Glutamatergic neuron (in vitro differentiated cells): ENCODE measurements around the gene MYO1A. TPM values are rescaled to one million over a fixed set of nuclear protein-coding genes. Genes with fewer than 3 reads are reported as not detected.

ENCODE experiments used
- DNase-seq: peaks from one replicate; pipeline ENCODE4 v3.0.0; 2022
- H3K27ac Mint-ChIP-seq: one replicate; pipeline ENCODE4 v1.8.0; 2020; ENCODE audit warnings: mild to moderate bottlenecking, mixed read lengths, inconsistent platforms; ENCODE audit not compliant: unreplicated experiment
- H3K27me3 Mint-ChIP-seq: one replicate; pipeline ENCODE4 v1.8.0; 2020; ENCODE audit warnings: mild to moderate bottlenecking, moderate library complexity, mixed read lengths, inconsistent platforms; ENCODE audit not compliant: unreplicated experiment
- H3K36me3 Mint-ChIP-seq: one replicate; pipeline ENCODE4 v1.8.0; 2020; ENCODE audit warnings: mild to moderate bottlenecking, mixed read lengths, inconsistent platforms; ENCODE audit not compliant: unreplicated experiment
- H3K4me1 Mint-ChIP-seq: one replicate; pipeline ENCODE4 v1.8.0; 2020; ENCODE audit warnings: mild to moderate bottlenecking, low read depth, mixed read lengths, inconsistent platforms; ENCODE audit not compliant: unreplicated experiment
- H3K4me3 Mint-ChIP-seq: one replicate; pipeline ENCODE4 v1.8.0; 2020; ENCODE audit warnings: mild to moderate bottlenecking, mixed read lengths, inconsistent platforms; ENCODE audit not compliant: unreplicated experiment
- H3K9me3 Mint-ChIP-seq: one replicate; pipeline ENCODE4 v1.8.0; 2020; ENCODE audit warnings: mild to moderate bottlenecking, moderate library complexity, mixed read lengths, inconsistent platforms; ENCODE audit not compliant: unreplicated experiment
- total RNA-seq: library from RNA; stranded (reverse); fragmentation: NEBNext Ultra II Directional; extraction: Animal tissue kit (Norgen Biotek cat#: 25700); gene quantifications from one replicate; pipeline ENCODE4 v1.2.1, GENCODE V29; 2021; ENCODE audit not compliant: unreplicated experiment
- TF ChIP-seq, protein P1 (sequence below): fragments of 200-600 bp; sonication (generic); IDR thresholded peaks from one replicate; pipeline ENCODE4 v1.5.0; 2021; ENCODE audit not compliant: partially characterized antibody, unreplicated experiment

MYO1A gene
- total RNA-seq, 1 donor from 2014 or later: 0.64 TPM

DNA sequence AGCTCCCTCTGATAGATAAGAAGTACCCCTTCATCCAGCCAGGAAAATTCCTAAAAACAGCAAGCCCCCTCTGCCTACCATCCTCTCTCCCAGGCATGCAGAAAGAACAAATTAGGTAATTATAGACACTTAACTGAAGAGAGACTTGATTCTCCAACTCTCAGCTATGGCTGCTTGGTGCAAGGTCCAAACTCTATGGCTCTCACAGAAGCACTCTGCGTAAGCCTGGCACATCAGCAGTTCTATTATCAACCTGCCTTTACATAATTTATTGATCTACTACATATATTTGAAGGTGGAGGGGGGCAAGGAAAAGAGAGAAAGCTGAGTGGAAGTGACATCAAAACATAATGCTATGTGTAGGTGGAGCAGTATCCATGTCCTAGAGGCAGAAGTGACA lies 1.1 kb upstream of the MYO1A start:
- Mint-ChIP-seq H3K4me1 (peaks cover 2% of the 10 kb centered on the region), H3K36me3 (no peaks in the 10 kb centered on the region), H3K9me3 (no peaks in the 10 kb centered on the region), H3K4me3 (no peak overlapping the region), H3K27ac (no peak overlapping the region), H3K27me3 (no peaks in the 10 kb centered on the region)
- no peak for DNase-seq
- TF ChIP-seq, protein P1, sequence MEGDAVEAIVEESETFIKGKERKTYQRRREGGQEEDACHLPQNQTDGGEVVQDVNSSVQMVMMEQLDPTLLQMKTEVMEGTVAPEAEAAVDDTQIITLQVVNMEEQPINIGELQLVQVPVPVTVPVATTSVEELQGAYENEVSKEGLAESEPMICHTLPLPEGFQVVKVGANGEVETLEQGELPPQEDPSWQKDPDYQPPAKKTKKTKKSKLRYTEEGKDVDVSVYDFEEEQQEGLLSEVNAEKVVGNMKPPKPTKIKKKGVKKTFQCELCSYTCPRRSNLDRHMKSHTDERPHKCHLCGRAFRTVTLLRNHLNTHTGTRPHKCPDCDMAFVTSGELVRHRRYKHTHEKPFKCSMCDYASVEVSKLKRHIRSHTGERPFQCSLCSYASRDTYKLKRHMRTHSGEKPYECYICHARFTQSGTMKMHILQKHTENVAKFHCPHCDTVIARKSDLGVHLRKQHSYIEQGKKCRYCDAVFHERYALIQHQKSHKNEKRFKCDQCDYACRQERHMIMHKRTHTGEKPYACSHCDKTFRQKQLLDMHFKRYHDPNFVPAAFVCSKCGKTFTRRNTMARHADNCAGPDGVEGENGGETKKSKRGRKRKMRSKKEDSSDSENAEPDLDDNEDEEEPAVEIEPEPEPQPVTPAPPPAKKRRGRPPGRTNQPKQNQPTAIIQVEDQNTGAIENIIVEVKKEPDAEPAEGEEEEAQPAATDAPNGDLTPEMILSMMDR: no peak

DNA sequence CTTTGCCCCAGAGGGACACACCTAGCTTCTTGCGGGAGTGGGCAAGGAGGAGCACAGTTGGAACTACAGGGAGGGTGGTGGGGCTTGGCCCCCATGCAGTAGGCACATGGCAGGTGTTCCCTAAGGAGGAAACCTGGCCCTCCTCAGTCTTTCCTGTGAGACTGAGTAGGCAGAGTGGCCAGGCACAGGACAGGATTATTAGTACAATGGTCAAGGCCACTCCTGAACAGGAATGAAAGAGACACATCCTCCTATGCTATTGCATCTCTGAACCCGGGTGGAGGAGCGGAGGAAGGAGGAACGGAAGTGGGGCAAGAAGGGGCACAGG lies 846 bp downstream of the MYO1A start:
- Mint-ChIP-seq H3K4me1 (no peaks in the 10 kb centered on the region), H3K9me3 (no peaks in the 10 kb centered on the region), H3K4me3 (no peak overlapping the region), H3K27ac (no peak overlapping the region), H3K27me3 (no peaks in the 10 kb centered on the region), H3K36me3 (no peaks in the 10 kb centered on the region)
- DNase-seq: no peak
- TF ChIP-seq, protein P1: no peak

DNA sequence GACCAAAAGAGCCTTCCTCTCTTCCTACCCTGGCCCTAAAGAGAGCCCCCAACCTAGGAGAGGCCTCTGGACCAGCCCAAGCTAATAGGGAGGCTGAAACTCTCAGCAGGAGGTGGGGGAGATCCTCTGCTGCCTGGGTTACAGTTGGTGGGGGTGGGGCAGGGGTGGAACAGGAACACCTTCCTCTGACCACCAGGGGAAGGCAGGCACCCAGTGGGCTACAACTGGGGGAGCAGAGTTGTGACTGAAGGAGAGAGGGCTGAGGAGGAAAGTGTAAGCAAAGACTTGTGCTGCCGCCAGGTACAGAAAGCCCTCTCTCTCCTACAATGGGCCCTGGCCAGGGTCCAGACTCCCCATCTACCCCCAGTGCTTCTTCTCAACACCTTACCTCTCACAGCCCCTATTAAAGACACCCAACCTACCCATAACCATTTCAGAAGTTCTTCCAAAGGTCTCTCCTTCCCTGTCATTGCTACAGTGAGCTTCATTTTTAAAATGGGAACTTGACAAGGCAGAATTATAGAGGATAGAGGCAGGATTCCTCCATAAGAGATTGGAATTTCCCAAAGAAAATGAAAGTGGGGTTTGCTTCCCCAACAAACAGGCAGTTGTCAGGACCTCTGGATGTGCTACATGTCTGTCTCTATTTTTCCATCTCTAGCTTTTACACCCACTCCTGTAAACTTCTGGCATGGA lies 1.4 kb downstream of the MYO1A start:
- H3K27ac Mint-ChIP-seq: no peak overlapping the region
- no peaks in the 10 kb centered on the region for H3K27me3 Mint-ChIP-seq
- TF ChIP-seq, protein P1: no peak
- no peak overlapping the region for H3K4me3 Mint-ChIP-seq
- H3K9me3 Mint-ChIP-seq: no peaks in the 10 kb centered on the region
- no peak for DNase-seq
- H3K36me3 Mint-ChIP-seq: no peaks in the 10 kb centered on the region
- H3K4me1 Mint-ChIP-seq: no peaks in the 10 kb centered on the region

DNA sequence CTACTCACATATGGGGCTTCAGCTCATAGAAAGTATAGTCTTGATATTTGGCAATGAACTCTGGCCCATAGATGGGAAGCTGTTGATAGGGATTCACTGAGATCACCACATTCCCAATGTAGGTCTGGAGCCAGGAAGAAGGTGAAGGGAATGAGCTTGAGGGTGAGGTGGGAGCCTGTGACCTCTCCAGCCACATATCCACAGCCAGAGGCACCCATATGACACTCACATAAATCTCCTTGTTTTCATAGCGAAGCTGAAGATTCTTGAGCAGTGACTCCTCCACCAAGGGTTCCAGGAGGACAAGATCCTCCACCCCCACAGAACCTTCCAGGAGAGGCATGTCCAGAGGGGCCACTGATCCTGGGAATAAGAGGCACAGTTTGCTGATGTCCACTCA lies 1.9 kb downstream of the MYO1A start:
- TF ChIP-seq, protein P1: no peak
- Mint-ChIP-seq H3K27ac (no peak overlapping the region), H3K36me3 (no peaks in the 10 kb centered on the region), H3K27me3 (no peaks in the 10 kb centered on the region), H3K4me1 (no peaks in the 10 kb centered on the region), H3K9me3 (no peaks in the 10 kb centered on the region), H3K4me3 (no peak overlapping the region)
- DNase-seq: no peak

DNA sequence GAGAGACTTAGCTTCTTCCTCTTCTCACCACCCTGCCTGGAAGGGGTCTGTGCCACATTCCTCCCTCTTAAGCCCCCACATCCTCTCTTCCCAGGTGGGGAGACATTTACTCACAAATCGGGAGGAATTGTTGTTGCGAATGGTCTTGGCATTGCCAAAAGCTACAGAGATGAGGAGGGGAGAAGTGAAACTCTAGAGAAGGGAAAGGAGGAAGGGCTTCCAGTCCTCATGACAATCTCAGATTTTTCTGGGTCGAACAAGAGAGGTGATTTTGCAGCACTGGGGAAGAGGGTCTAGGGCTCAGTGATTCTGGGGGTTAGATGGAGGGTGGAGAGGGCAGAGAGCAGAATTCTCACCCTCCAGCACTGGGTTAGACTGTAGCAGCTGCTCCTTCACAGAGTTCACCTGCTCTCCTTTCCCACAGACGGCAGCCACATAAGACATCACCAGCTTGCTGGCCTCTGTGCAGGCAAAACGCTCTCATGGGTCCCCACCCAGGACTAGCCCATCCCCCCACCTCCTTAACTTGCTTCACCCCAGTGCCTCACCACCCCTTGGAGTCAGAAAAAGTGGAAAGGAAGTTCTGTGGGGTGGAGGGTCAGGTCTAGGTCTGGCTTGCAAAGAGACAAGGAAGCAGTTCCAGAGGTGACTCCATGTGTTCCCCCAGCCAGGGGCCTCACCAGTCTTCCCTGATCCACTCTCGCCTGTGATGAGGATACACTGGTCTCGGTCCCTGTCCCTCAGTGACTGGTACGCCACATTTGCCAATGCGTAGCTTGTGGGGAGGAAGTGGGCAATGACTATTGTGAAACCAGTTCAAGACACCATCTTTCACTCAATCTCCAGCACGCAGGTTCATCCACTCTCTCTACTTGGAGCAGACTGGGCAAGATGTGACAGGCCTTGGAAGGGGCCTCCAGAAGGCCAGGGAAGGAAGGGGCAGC lies 2.7 kb downstream of the MYO1A start:
- Mint-ChIP-seq H3K27me3 (no peaks in the 10 kb centered on the region), H3K27ac (no peak overlapping the region), H3K9me3 (no peaks in the 10 kb centered on the region), H3K4me3 (no peak overlapping the region), H3K4me1 (no peaks in the 10 kb centered on the region), H3K36me3 (no peaks in the 10 kb centered on the region)
- TF ChIP-seq, protein P1: no peak
- no peak for DNase-seq
